HG03469 (cell line): ENCODE results near the gene NGRN.
A peak's percentile ranks its signal among the peaks of the same experiment; 100 is the strongest.
"Not testable (repeated sequence)": the region's sequence is repeated elsewhere in the genome, so short reads cannot be mapped to it uniquely, and the experiment has no call there.

ENCODE experiments used
- ATAC-seq: cut with Tn5 transposase; IDR thresholded peaks from one replicate; pipeline ENCODE4 v1.9.1; 2021; ENCODE audit warnings: mild to moderate bottlenecking, moderate library complexity, moderate number of reproducible peaks; ENCODE audit not compliant: unreplicated experiment

NGRN gene

GRCh38 chr15:90233387-90234095, 31.9 kb upstream of the NGRN start, which contains the start of gene CIB1:
Gene CIB1, minus strand, starts transcription at chr15:90233941. Its CDS starts 56 bp downstream, at chr15:90233885.
- peak; percentile 64 for ATAC-seq

- ATAC-seq, result peak; percentile 36
These were observed 31.1 kb upstream of the NGRN start, which contains the start of gene GDPGP1 for GRCh38 chr15:90234096-90234988. Gene GDPGP1, plus strand, starts transcription at chr15:90234209. Its CDS starts 6,700 bp downstream, at chr15:90240909.

- ATAC-seq, result no peak
These were observed 26.1 kb upstream of the NGRN start for GRCh38 chr15:90239371-90239770.

- no peak for ATAC-seq
These were observed 24.6 kb upstream of the NGRN start for GRCh38 chr15:90240856-90241255.

- no peak for ATAC-seq
These were observed 23.9 kb upstream of the NGRN start for GRCh38 chr15:90241343-90242192.

- no peak for ATAC-seq
These were observed 21.4 kb upstream of the NGRN start for GRCh38 chr15:90243943-90244639.

GRCh38 chr15:90248789-90249202, 16.7 kb upstream of the NGRN start:
- no peak for ATAC-seq

- no peak for ATAC-seq
These were observed 16.1 kb upstream of the NGRN start, which contains the start of gene TTLL13 for GRCh38 chr15:90249203-90249863. Gene TTLL13, plus strand, starts transcription at chr15:90249556. Its CDS starts 1,075 bp downstream, at chr15:90250631.

- no peak for ATAC-seq
These were observed 7.7 kb upstream of the NGRN start for GRCh38 chr15:90257776-90258175.

GRCh38 chr15:90259524-90259923, 5.9 kb upstream of the NGRN start:
- ATAC-seq, result peak; percentile 59

GRCh38 chr15:90260731-90261130, 4.7 kb upstream of the NGRN start:
- ATAC-seq, result not testable (repeated sequence)

- no peak for ATAC-seq
These were observed 3.7 kb upstream of the NGRN start for GRCh38 chr15:90261811-90262210.

GRCh38 chr15:90262426-90262825, 3.0 kb upstream of the NGRN start:
- ATAC-seq, result no peak

GRCh38 chr15:90264671-90265070, 801 bp upstream of the NGRN start:
- ATAC-seq, result no peak

- ATAC-seq, result no peak
These were observed 574 bp downstream of the NGRN start for GRCh38 chr15:90266061-90266431.

GRCh38 chr15:90266485-90266884, 1.0 kb downstream of the NGRN start:
- ATAC-seq, result no peak

- ATAC-seq, result no peak
These were observed 2.9 kb downstream of the NGRN start for GRCh38 chr15:90268415-90268814.

GRCh38 chr15:90270502-90271150, 5.2 kb downstream of the NGRN start:
- no peak for ATAC-seq
